Anterior cingulate cortex (tissue), 58 donors: ENCODE measurements around the gene RASAL1.

ENCODE experiments used
- DNase-seq, 58 donors: peaks; one replicate each; lab custom pipeline; 2025; lab: John Stamatoyannopoulos, UW

RASAL1 gene, protein sequence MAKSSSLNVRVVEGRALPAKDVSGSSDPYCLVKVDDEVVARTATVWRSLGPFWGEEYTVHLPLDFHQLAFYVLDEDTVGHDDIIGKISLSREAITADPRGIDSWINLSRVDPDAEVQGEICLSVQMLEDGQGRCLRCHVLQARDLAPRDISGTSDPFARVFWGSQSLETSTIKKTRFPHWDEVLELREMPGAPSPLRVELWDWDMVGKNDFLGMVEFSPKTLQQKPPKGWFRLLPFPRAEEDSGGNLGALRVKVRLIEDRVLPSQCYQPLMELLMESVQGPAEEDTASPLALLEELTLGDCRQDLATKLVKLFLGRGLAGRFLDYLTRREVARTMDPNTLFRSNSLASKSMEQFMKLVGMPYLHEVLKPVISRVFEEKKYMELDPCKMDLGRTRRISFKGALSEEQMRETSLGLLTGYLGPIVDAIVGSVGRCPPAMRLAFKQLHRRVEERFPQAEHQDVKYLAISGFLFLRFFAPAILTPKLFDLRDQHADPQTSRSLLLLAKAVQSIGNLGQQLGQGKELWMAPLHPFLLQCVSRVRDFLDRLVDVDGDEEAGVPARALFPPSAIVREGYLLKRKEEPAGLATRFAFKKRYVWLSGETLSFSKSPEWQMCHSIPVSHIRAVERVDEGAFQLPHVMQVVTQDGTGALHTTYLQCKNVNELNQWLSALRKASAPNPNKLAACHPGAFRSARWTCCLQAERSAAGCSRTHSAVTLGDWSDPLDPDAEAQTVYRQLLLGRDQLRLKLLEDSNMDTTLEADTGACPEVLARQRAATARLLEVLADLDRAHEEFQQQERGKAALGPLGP

GRCh38 chr12:113135178-113136127 lies at the start of gene RASAL1:
Gene RASAL1, minus strand, starts transcription at chr12:113135761. Its CDS starts 299 bp downstream, at chr12:113135462.
- peak in 47 of 58 donors; percentile 16 to 84 (median 56) for DNase-seq

- peak; percentile 32 to 90 (median 78) for DNase-seq
Observed at GRCh38 chr12:113184900-113185179, 49.3 kb upstream of the RASAL1 start.

DNA sequence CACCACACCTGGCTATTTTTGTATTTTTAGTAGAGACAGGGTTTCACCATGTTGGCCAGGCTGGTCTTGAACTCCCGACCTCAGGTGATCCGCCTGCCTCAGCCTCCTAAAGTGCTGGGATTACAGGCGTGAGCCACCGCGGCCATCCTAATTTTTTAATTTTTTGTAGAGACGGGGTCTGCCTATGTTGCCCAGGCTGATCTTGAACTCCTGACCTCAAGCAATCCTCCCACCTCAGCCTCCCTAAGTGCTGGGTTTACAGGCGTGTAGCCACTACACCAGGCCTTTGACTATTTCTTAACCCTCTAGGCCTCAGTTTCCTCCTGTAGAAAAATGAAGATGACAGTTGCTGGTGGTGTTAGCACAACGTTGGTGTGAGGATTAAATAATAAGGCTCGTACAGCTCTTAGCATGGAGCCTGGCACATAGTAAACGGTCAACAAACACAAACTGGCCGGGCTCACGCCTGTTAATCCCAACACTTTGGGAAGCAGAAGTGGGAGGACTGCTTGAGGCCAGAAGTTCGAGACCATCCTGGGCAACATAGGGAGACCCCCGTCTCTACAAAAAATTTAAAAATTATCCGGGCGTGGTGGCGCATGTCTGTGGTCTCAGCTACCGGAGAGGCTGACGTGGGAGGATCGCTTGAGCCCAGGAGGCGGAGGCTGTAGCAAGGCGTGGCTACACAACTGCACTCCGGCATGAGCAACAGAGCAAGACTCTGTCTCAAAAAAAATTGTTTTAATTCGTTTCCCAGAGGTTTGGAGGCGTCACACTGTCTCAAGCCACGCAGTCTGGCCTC lies 48.7 kb upstream of the RASAL1 start:
- no peak for DNase-seq

GRCh38 chr12:113183030-113183589 lies 47.5 kb upstream of the RASAL1 start:
- DNase-seq: no peak

- DNase-seq: no peak
Observed at GRCh38 chr12:113181975-113182374, 46.4 kb upstream of the RASAL1 start.

DNA sequence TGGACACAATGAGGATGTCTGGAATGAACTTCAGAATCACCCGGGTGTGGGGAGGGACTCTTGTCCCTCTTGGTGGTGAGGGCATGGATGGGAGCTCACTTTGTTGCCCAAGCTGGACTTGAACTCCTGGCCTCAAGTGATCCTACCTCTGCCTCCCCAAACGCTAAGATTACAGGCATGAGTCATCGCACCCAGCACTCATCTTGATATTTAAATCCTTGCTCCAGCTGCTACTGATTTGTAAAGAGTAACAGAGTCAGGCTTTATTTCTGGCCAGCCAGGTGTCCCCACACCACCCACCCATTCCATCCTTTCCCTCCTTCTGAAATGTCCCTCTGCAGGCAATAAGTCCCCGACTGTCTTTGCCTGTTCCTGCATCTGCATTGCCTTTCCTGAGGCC lies 44.8 kb upstream of the RASAL1 start:
- no peak for DNase-seq

GRCh38 chr12:113179023-113179422 lies 43.5 kb upstream of the RASAL1 start:
- DNase-seq: no peak

- DNase-seq: peak in 54 of 58 donors; percentile 9 to 89 (median 46)
Observed at GRCh38 chr12:113174461-113175384, 39.2 kb upstream of the RASAL1 start.

DNA sequence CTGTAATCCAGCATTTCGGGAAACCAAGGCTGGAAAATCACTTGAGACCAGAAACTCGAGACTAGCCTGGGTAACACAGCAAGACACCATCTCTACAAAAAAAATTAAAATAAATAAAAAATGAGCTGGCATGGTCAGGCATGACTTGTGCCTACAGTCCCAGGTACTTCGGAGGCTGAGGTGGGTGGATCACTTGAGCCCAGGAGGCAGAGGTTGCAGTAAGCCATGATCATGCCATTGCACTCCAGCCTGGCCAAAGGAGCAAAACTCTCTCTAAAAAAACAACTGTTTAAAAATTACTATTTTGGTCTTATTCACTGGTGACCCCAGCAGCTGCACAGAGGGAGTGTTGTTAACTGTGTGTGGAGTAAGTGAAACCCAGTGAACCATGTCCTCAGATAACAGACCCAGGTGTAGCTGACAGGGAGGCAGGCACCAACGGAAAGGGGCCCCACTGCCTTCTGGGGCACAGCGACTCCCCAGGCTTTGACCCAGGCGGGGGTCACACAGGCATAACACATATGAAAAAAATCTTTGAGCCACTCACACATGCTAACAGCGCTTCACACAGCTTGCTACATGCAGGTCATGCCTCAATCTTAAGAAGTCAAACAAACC lies 37.6 kb upstream of the RASAL1 start:
- DNase-seq: no peak

GRCh38 chr12:113172185-113172584 lies 36.6 kb upstream of the RASAL1 start:
- DNase-seq: no peak

DNA sequence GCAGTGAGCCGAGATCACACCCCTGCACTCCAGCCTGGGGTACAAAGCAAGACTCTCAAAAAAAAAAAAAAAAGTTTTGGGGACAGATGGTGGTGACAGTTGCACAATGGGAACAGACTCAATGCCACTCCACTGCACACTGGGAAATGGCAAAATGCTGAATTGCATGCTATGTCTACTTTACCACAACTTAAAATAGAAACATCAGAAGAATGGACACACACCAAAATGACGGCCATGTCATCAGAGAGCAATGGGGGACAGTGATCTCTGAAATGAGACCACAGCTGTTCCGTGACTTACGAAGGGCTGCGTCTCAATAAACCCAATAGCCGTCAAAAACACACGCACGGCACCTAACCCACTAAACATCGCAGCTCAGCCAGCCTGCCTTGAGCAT lies 36.0 kb upstream of the RASAL1 start:
- DNase-seq: no peak

- DNase-seq: no peak
Observed at GRCh38 chr12:113170926-113171325, 35.4 kb upstream of the RASAL1 start.

DNA sequence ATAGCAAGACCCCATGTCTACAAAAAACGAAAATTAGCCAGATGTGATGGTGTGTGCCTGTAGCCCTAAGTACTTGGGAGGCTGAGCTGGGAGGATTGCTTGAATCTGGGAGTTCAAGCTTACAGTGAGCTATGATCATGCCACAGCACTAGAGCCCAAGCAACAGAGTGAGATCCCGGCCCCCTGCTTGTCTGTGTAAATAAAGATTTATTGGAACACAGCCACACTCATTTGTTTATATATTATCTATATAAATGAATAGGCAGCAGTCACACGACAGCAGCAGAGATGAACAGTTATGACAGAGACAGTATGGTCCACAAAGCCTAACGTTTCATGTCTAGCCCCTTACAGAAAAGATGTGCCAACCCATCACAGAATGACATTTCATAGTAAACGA lies 34.9 kb upstream of the RASAL1 start:
- DNase-seq: no peak

GRCh38 chr12:113169697-113170096 lies 34.1 kb upstream of the RASAL1 start:
- no peak for DNase-seq

GRCh38 chr12:113167868-113168267 lies 32.3 kb upstream of the RASAL1 start:
- no peak for DNase-seq

- DNase-seq: no peak
Observed at GRCh38 chr12:113165521-113166450, 30.2 kb upstream of the RASAL1 start.

GRCh38 chr12:113164014-113164413 lies 28.5 kb upstream of the RASAL1 start:
- DNase-seq: no peak
